ENCODE results near the gene OR8B8. TPM values are rescaled to one million over a fixed set of nuclear protein-coding genes. Genes with fewer than 3 reads are reported as not detected.

OR8B8 gene
- total RNA-seq, 1 experiment from 2014 or later = not detected

DNA sequence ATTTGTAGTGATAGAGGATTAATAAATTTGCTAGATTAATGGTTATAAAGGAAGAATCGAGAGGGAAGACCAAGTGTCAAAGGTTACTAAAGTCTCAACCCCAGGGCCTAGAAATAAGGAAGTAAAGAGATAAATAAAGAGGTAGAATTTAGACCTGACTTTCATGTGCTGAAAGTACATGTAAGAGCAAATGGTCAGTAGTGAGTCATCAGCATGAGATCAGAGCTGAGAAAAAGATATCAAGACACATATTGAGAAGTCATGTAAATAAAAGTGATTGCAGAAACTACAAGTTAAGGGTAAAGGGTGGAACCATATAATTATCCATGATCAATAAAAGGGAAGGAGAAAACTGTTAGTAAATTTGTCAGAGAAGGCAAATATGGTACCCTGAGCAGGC is 1.4 kb upstream of the OR8B8 start:
- Histone ChIP-seq H3K79me2 (ENCODE audit: insufficient read depth, low read length) (no peaks in the 10 kb centered on the region), H3K4me3 (replicated peaks in 1 of 2; ENCODE audit: low read depth in 1 of 2, low read length in 2 of 2) (no peak overlapping the region), H3K9me2 (ENCODE audit: insufficient read depth) (no peaks in the 10 kb centered on the region), H3K4me2 (ENCODE audit: low read length) (no peak overlapping the region), H4K20me1 (ENCODE audit: insufficient read depth) (no peaks in the 10 kb centered on the region), H3K9me3 (ENCODE audit: control insufficient read depth in 1 of 2, insufficient read depth in 1 of 2, low read depth in 1 of 2, low read length in 2 of 2) (no peaks in the 10 kb centered on the region), H2AFZ (ENCODE audit: low read depth, low read length, poor library complexity, severe bottlenecking) (no peak overlapping the region), H3K27me3 (ENCODE audit: insufficient read depth, low read length) (peaks cover 32% of the 10 kb centered on the region; the same call in 1 of the 2 replicates), H3K27ac (ENCODE audit: low read depth, low read length) (no peak overlapping the region), H3K9ac (ENCODE audit: low read length) (no peak overlapping the region), H3K4me1 (ENCODE audit: control insufficient read depth in 1 of 2, insufficient read depth in 2 of 2, low read length in 2 of 2) (no peaks in the 10 kb centered on the region), H3K36me3 (ENCODE audit: control insufficient read depth in 1 of 2, insufficient read depth in 2 of 2, low read length in 2 of 2) (no peaks in the 10 kb centered on the region)
- DNase-seq (ENCODE audit: low read depth, low spot score) (no peak), ATAC-seq (no peak)
- POLR2A ChIA-PET = no interaction called here
- TF ChIP-seq EZH2 (IDR thresholded peaks at IDR 0.05) (no peak), CEBPB (IDR thresholded peaks at IDR 0.05; ENCODE audit: low read depth) (no peak), EGR1 (IDR thresholded peaks at IDR 0.05; ENCODE audit: low read depth) (no peak), FOSL1 (IDR thresholded peaks at IDR 0.05; ENCODE audit: low read depth) (no peak), RAD21 (IDR thresholded peaks at IDR 0.05; ENCODE audit: low read depth) (no peak), CBX3 (IDR thresholded peaks at IDR 0.05; ENCODE audit: low read depth) (no peak), ZNF274 (IDR thresholded peaks at IDR 0.05; ENCODE audit: low read depth, low read length) (no peak), ELF1 (IDR thresholded peaks at IDR 0.05; ENCODE audit: borderline replicate concordance, low read depth) (no peak), EZH2phosphoT487 (IDR thresholded peaks at IDR 0.05; ENCODE audit: borderline replicate concordance) (no peak), SIN3A (IDR thresholded peaks at IDR 0.05; ENCODE audit: low read depth) (no peak)
- TF ChIP-seq, protein P1, sequence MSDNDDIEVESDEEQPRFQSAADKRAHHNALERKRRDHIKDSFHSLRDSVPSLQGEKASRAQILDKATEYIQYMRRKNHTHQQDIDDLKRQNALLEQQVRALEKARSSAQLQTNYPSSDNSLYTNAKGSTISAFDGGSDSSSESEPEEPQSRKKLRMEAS (IDR thresholded peaks at IDR 0.05) = no peak
- TF ChIP-seq, protein P2, sequence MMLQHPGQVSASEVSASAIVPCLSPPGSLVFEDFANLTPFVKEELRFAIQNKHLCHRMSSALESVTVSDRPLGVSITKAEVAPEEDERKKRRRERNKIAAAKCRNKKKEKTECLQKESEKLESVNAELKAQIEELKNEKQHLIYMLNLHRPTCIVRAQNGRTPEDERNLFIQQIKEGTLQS (IDR thresholded peaks at IDR 0.05) = no peak
- TF ChIP-seq, protein P3, sequence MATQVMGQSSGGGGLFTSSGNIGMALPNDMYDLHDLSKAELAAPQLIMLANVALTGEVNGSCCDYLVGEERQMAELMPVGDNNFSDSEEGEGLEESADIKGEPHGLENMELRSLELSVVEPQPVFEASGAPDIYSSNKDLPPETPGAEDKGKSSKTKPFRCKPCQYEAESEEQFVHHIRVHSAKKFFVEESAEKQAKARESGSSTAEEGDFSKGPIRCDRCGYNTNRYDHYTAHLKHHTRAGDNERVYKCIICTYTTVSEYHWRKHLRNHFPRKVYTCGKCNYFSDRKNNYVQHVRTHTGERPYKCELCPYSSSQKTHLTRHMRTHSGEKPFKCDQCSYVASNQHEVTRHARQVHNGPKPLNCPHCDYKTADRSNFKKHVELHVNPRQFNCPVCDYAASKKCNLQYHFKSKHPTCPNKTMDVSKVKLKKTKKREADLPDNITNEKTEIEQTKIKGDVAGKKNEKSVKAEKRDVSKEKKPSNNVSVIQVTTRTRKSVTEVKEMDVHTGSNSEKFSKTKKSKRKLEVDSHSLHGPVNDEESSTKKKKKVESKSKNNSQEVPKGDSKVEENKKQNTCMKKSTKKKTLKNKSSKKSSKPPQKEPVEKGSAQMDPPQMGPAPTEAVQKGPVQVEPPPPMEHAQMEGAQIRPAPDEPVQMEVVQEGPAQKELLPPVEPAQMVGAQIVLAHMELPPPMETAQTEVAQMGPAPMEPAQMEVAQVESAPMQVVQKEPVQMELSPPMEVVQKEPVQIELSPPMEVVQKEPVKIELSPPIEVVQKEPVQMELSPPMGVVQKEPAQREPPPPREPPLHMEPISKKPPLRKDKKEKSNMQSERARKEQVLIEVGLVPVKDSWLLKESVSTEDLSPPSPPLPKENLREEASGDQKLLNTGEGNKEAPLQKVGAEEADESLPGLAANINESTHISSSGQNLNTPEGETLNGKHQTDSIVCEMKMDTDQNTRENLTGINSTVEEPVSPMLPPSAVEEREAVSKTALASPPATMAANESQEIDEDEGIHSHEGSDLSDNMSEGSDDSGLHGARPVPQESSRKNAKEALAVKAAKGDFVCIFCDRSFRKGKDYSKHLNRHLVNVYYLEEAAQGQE (IDR thresholded peaks at IDR 0.05; ENCODE audit: low read depth) = no peak
- TF ChIP-seq, protein P4, sequence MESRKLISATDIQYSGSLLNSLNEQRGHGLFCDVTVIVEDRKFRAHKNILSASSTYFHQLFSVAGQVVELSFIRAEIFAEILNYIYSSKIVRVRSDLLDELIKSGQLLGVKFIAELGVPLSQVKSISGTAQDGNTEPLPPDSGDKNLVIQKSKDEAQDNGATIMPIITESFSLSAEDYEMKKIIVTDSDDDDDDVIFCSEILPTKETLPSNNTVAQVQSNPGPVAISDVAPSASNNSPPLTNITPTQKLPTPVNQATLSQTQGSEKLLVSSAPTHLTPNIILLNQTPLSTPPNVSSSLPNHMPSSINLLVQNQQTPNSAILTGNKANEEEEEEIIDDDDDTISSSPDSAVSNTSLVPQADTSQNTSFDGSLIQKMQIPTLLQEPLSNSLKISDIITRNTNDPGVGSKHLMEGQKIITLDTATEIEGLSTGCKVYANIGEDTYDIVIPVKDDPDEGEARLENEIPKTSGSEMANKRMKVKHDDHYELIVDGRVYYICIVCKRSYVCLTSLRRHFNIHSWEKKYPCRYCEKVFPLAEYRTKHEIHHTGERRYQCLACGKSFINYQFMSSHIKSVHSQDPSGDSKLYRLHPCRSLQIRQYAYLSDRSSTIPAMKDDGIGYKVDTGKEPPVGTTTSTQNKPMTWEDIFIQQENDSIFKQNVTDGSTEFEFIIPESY (IDR thresholded peaks at IDR 0.05; ENCODE audit: extremely low read depth, insufficient replicate concordance, low read length) = no peak
- TF ChIP-seq, protein P5, sequence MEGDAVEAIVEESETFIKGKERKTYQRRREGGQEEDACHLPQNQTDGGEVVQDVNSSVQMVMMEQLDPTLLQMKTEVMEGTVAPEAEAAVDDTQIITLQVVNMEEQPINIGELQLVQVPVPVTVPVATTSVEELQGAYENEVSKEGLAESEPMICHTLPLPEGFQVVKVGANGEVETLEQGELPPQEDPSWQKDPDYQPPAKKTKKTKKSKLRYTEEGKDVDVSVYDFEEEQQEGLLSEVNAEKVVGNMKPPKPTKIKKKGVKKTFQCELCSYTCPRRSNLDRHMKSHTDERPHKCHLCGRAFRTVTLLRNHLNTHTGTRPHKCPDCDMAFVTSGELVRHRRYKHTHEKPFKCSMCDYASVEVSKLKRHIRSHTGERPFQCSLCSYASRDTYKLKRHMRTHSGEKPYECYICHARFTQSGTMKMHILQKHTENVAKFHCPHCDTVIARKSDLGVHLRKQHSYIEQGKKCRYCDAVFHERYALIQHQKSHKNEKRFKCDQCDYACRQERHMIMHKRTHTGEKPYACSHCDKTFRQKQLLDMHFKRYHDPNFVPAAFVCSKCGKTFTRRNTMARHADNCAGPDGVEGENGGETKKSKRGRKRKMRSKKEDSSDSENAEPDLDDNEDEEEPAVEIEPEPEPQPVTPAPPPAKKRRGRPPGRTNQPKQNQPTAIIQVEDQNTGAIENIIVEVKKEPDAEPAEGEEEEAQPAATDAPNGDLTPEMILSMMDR (IDR thresholded peaks at IDR 0.05 in 2 of 3, conservative IDR thresholded peaks at IDR 0.05 in 1 of 3; ENCODE audit: borderline replicate concordance in 1 of 3, insufficient read depth in 1 of 3, low read depth in 2 of 3, low read length in 2 of 3) = no peak
- CTCF ChIA-PET = no interaction called here
- RAD21 ChIA-PET (ENCODE audit: low non-redundant PET in 1 of 2, low total read pairs in 2 of 2, uncharacterized antibody in 2 of 2, unreplicated experiment in 2 of 2) = no interaction called here
- intact Hi-C loops (cut with micrococcal nuclease) = no loop called here
- BruUV-seq (replicated peaks) = no TSS peak

Measured in HCT116 (cell line).